Middle frontal gyrus (tissue), 1 donor: Measurements from ENCODE around the gene ERC1.

Source experiments
- DNase-seq: peaks from one replicate; pipeline ENCODE4 v3.0.0-alpha.2; 2015; ENCODE audit warnings: low spot score; ENCODE audit errors: extremely low spot score

Gene ERC1

GRCh38 chr12:1530592-1531152 is 539.6 kb downstream of the ERC1 start:
- no peak for DNase-seq

DNA sequence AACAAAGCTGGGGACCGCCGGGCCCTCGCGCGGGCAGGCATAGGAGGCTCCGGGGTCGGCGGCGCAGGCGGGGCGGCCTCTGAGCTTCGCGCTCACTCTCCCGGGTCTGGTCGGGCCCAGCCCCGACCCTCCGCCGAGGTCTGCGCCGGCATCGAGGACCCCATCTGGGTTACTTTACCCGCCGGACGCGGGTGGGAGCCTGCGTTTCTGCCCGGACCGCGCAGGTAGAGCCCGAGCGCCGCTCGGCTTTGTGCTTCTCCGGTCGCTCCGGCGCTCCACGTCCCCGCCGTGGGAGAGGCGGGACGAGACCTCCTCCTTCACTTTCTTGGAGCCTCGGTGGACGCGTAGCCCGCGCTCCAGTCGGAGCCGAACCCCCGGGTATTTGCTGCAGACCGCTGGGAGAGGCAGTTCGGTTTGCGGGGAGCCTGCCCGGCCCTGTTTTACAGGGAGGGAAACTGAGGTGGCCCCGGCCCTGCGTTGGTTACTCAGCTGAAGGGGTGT is 540.2 kb downstream of the ERC1 start:
- no peak for DNase-seq

DNA sequence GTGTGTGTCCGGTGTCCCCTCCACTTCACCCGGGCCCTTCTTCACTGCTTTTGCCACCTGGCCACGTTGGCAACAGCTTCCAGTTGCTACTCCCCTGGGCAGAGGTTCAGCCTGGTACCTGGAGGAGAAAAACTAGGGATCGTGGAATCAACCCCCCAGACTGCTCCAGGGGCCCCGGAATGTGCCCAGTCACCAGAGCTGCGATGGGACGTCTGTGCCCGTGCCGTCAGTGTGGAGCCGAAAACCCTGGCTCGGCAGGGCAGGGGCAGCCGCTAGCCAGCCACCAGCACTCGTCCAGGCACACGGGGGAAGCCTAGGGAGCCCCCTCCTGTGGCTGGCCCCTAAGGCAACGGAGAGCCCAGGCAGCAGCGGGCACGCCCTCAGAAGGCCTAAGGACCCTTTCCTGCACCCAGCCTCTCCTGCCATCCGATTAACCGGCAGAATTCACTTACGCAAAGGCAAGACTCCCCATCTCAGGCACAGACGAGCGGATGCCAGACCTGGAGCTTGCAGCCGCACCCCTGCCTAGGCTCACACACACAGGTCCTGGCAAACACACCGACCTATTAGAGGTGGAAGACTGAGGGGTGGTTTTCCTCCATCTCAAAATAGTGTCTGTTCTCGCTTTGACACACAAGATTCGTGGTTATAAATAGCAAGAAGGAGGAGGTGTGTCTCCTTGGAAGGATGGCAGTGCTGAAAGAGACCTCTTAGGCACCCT is 540.8 kb downstream of the ERC1 start:
- DNase-seq = no peak

- DNase-seq = no peak
Observed at GRCh38 chr12:1532375-1533165, 541.5 kb downstream of the ERC1 start.

- no peak for DNase-seq
Observed at GRCh38 chr12:1533205-1533601, 542.2 kb downstream of the ERC1 start.

DNA sequence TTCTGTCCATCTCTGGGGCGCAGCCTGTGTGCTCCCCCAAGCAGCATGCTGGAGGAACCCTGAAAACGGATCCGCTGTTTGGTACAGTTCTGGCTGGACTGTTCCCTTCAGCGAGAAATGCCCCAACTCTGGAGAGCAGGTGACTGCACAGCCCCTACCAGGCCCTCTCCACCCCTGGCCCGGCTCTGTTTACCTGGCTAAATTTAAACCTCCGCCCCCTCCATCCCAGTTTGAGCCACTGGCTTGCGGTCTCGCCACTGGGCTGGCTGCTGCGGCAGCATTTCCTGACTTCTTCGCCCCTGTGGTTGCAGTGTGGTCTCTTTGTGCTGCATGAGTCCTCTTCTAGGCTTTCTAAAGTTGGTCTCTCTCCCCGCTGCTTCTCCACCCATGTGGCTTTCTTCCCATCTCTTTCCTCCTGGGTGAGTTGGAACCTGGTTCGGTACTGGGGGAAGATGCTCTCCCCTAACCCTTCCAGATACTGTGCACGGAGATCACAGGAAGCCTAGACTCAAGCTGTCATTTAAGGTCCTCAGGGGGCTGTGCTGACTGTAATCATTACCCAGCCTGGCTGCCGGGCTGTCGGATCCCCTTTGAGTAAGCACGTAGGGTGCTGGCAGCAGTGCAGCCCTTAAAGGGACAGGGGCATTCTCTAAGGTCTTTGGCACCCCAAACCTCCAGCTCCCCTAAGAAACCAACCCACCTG is 542.7 kb downstream of the ERC1 start:
- no peak for DNase-seq

DNA sequence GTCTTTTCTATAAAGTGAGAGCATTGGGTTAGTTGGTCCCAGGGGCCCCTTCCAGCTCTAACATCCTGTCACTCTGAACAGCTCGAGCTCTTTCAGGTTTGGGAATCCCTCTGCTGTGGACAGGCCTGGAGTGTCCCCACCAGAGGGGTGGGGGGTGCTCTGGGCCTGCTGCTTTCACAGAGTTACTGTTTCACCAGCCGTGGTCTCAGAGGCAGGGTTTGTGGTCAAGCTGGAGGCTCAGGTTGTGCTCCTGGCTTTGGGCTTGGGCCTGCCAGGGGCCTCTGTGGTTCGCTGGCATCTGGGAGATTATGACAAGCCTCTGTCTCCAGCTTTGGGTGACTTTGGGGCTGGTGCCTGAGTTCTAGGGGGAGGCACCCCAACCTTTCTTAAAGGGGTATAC is 543.7 kb downstream of the ERC1 start:
- no peak for DNase-seq

DNA sequence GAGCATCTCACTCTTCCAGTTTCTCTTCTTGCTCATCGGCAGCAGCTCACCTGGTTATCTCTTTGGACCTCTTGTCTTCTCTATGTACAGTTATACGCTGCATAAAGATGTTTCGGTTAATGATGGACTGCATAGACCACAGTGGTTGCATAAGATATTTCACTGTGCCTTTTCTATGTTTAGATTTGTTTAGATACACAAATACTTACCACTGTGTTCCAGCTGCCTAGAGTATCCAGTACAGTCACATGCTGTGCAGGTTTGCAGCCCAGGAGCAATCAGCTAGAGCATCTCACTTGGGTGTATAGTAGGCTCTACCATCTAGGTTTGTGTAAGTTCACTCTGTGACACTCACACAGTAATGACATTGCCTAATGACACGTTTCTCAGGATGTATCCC is 545.8 kb downstream of the ERC1 start:
- DNase-seq = no peak

DNA sequence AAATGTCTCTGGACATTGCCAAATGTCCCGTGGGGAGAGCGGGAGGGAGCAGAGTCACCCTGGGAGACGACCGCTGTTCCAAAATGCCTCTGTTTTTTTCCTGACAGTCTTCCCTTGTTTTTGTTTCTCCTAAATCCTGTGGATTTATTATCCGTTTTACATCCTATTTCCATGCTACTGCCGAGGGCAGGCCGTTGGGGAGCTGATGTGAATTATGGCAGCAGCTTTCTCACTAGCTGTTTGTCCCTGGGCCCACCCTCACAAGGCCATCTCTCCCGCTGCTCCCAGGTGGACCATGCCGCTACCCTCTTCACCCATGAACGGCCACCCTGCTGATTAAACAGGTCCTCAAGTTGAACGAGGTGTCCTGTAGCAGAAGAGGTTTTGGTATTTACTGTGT is 548.1 kb downstream of the ERC1 start:
- DNase-seq = no peak

DNA sequence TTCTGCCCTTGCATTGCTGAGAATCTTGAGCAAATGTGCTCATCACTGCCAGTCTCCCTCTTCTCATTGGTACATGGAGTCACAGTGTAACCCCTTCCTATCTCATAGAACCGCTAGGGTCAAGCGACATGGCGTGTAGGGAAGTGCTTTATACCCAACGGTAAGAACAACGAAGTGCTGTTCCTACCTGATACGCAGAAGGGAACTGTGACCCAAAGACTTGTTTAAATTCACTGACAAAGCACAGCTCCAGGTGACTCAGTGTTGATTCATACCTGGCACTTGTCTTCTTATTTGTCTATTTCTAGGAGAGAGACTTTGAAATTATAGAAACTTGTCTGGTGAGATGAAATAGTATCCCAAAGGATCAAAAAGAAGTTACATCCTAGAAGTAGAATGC is 549.7 kb downstream of the ERC1 start:
- DNase-seq = no peak

DNA sequence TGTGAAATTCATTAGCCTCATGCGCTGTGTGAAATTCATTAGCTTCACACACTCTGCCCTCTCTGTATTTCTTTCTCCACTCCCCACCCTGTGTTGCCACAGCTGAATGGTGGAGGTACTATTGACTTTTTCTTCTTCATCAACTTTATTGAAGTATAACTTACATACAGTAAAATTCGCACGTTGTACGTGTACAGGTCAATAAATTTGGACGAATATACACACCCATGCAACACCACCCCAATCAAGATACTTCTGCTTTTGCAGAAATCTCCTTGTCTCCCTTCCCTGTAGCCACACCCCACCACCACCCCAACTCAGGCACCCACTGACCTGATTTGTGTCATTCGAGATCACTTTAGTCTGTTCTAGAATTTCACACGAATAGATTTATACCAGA is 551.6 kb downstream of the ERC1 start:
- no peak for DNase-seq

DNA sequence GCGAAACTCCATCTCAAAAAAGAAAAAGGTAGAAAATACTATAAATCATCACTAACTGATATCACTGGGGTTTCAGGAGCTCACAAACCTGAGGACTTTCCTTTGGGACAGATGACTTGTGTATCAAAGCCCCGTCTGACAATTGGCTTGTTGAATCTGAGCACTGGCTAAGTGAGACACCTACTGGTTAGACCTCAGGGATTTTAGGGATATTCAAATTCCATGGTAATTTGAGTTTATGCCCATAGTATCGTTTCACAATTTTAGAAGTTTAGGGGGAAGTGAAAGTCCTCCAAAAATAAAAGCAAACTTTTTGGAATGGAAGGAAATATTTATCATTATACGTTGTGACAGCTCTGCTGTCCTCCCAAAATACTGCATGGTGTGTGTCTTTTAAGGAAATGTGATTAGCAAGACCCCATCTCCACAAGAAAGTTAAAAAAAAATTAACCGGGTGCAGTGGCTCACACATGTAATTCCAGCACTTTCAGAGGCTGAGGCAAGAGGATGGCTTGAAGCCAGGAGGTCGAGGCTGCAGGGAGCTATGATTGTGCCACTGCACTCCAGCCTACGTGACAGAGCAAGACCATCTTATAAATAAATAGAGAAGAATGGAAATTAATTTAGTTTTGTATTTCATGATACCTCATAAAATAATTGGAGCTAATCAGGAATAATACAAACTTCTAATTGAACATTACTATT is 554.1 kb downstream of the ERC1 start:
- no peak for DNase-seq
